Suppressor macrophage treated with lipopolysaccharide for 1 hour (primary cell): ENCODE data around the gene CAB39.

Source experiments
- DNase-seq, 3 donors: peaks; one replicate each; pipeline ENCODE4 v3.0.0-alpha.2; 2020 to 2022

CAB39 gene

GRCh38 chr2:230788554-230789175 is 76.0 kb downstream of the CAB39 start:
- DNase-seq, result no peak

- no peak for DNase-seq
These were observed 78.3 kb downstream of the CAB39 start for GRCh38 chr2:230790981-230791380.

DNA sequence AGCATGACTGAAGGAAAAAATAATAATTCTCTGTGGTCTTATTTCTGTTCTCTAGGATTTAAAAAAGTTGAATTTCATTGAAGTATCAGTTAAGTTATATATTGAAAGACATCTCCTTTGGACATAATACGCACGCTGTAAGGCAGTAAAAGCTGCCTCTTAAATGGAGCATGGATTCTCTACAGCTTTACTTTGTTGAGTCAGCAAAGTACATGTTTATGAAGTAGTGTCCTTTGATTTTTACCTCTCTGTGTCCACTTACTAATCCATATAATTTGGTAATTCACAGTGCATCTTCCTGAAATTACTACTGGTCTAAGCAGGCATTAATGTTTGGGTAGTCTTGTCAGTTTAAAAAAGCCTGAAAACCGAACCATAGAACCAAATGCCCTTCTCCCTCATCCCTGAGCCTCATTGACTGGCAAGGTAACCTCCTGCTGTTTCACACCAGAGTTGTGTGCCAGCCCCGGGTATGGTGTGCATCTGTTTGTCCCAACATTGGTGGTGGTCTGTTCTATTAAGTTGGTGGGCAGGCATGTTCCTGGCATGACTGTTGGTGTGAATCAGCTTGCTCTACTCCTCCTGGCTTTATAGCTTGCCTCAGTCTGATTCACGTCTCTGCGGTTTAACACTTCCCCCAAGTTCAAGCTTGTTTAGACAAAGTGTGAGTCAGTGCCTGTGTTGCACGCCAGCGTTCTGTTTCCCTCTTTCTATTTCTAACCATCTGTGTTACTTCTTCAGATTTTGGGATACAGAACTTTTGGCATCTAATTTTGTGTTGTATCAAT is 81.1 kb downstream of the CAB39 start:
- DNase-seq, result peak; percentile 90 to 97 (median 97)

DNA sequence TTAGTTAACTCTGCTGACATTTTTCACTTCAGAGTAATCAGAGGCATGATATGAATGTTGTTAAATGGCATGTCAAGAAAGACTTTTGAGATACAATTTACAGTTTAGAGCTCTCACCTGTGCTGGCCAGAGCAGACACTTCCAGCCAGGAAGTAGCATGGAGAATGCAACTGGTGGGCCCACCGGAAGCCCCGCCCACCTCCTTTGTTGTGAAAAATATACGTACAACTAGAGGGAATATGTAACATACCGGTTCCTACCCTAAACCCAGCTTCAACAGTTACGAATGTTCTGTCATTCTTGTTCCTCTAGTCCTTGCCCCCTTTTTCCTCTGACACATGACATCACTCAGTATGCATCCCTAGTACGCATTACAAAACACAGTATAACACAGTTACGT is 81.9 kb downstream of the CAB39 start:
- DNase-seq, result peak; percentile 51 to 84 (median 74)

GRCh38 chr2:230795856-230796255 is 83.2 kb downstream of the CAB39 start:
- no peak for DNase-seq

DNA sequence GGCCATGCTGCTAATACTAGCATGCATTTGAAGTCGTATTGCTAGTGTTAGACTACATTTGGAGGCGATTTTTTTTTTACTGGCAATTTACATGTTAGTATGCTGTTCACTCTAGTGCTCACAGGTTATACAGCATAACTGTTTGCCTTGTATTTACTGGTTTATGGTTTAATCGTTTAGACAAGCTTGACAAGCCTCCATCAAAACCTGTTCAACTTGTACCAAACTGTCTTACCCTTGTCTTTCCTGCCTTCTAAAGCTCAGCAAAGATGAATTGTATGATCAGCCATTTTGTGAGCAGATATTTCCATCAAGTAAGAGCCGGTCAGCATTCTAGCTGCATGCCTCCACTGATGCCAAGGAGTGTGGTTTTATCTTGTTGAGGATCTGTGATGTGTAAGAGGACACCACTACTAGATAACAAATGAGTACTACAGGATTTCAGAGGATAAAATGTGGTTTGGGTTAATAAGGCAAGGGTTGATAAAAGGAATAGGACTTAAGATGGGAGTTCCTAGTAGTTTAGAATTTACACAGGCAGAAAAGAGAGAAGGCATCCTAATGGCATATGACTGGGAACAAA is 83.7 kb downstream of the CAB39 start:
- DNase-seq, result no peak

- DNase-seq, result peak; percentile 89 to 95 (median 93)
These were observed 85.2 kb downstream of the CAB39 start for GRCh38 chr2:230797515-230798495.

GRCh38 chr2:230798769-230799399 is 86.2 kb downstream of the CAB39 start:
- DNase-seq, result peak; percentile 66 to 75 (median 73)

- DNase-seq, result no peak
These were observed 92.8 kb downstream of the CAB39 start for GRCh38 chr2:230805353-230806017.

DNA sequence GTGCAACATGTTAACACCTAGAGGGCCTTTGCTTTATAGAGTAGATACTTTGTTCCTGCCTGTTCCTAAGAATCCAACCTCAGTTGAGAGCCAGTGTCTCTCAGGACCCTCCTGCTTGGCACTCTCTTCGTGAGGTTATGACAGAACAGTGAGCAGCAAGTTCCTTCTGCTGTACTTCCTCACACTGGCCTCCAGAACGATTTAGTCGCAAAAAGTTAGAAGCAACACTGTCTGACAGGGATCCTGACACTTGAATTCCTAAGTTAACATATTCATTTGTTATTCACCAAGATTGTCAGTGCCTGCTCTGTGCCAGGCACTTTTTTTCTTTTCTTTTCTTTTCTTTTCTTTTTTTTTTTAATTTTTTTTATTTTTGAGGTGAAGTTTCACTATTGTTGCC is 95.1 kb downstream of the CAB39 start:
- no peak for DNase-seq

GRCh38 chr2:230809015-230809414 is 96.4 kb downstream of the CAB39 start:
- no peak for DNase-seq

- no peak for DNase-seq
These were observed 97.1 kb downstream of the CAB39 start for GRCh38 chr2:230809677-230810251.

DNA sequence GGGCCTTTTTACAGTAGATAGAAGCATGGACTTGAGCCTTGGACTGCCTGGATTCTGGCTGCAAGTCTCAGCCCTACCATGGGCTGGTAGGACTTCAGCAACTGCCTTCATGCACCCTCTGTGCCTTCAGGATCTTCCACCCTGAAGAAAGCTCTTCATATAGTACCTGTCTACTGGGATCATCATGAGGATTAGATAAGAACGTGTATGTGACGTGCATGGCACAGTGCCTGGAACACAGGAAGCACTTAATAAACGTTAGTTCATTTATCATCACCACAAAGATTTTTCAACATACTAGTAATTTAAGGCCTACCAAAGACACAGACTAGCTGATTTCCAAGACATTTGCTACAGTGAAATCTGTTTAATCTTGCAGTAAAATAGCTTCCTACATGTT is 98.9 kb downstream of the CAB39 start:
- no peak for DNase-seq

DNA sequence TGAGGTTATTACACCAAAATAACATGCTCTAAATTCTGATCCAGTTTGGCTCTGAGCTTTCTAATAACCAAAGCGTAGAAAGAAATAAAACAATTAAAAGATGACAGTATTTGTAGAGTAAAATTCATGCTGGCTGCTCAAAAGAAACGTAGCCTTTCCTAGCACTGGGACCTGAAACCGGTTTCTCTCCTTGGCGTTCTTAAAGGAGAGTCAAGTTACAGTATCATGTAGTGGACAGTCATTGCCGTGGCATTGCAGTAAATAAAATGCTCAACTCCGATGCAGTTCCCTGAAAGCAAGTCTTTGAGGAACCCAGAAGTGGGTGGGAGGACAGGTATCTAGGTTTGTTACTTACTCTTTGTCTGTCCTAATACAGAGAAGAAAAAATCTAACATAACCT is 99.4 kb downstream of the CAB39 start:
- no peak for DNase-seq

DNA sequence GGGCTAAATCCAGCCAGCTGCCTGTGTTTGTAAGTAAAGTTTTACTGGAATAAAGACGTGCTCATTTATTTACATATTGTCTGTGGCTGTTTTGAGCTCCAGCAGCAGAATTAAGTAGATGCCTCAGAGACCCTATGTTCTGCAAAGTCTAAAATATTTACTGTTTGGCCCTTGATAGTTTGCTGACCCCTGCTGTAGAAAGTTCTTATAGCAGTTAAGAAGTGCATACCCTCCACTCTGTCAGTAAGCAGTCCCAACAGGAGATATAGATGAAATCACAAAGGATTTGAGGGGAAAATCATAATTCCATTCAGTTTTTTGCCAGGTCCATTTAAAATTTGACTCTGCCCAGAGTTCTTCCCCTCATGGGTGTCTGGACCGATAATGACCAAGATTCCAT is 102.0 kb downstream of the CAB39 start:
- no peak for DNase-seq

- no peak for DNase-seq
These were observed 102.4 kb downstream of the CAB39 start for GRCh38 chr2:230815088-230815487.

DNA sequence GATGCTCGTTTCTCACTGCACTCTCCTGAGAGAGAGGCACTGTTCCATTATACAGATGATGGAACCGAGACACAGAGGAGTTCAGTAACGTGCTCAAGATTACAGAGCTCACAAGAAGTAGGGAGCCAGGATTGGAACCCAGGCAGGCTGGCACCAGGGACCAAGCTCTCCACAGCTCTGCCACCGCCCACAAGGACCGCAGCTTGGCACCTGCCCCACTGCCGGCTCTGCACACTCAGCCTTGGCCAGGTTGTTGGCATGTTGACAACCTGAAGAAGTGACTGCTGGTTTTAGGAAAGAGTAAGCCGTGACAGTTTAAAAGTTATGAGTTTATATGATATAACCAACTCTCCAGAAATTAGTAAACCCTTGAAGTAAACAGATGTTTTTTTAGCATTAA is 104.1 kb downstream of the CAB39 start:
- DNase-seq, result no peak

GRCh38 chr2:230819433-230819832 is 106.8 kb downstream of the CAB39 start:
- DNase-seq, result no peak

DNA sequence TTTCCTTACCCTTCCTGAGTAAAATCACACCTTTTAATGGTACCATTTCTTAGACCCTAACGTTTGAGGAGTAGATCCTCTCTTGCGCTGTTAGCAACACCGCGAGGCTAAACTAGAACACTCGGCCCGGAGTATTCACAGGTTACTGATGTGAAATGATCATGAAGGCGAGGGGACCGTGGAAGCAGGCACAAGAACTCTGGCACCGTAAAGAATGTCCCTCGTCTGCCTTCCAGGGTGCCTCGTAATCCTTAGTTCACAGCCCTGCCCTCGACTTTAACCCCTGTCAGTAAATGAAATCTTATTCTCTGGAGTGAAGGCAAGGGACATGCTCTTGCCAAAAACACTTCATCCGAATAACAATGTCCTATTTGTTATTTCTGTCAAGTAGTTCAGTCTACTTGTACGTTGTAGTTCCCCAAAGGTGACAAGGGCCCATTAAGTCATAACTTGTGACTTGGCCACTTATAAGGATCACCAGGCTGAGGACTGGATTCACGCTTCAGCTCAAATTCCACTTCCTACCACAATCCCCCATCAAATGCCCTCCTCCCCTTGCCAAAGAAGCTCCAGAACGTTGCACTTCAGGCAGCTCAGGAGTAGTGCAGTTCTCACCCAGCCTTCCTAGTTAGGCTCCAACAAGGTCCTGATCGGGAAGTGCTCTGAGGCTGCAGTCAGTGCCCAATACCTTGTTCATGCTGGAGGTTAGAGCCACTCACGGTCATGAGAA is 108.8 kb downstream of the CAB39 start:
- DNase-seq, result no peak

DNA sequence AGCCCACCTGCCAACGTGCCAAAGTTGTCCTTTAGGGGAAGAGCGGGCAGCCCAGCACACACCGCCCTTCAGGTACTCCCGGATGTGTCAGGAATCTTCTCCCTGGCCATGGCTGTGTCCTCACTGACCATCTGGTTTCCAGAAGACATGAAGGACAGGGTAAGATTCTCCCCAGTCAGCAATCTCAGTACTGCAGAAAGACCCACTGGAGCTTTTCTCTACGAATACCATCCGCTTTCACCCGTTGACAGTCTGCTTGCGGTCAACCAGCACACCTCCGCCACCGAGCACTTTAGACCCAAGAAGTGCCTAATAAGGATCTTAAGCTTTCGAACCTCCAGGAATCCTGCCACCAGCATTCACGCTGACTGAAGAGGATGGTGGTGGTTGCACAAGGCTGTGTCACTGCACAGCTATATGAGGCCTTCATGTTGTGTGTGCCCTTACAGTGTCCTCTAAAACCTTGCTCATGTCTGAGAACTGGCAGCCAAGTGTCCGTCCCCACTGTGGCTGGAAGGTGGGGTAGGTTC is 109.4 kb downstream of the CAB39 start:
- DNase-seq, result no peak
